Measurements from ENCODE around the gene ZNF135. TPM values are rescaled to one million over a fixed set of nuclear protein-coding genes. Genes with fewer than 3 reads are reported as not detected.

ZNF135 gene
- total RNA-seq = 3.8 TPM
- long read RNA-seq, partial matches to known transcripts = 2 of 7 reads
- long read RNA-seq, other reads (novel, unspliced or antisense) = 4 of 7 reads

DNA sequence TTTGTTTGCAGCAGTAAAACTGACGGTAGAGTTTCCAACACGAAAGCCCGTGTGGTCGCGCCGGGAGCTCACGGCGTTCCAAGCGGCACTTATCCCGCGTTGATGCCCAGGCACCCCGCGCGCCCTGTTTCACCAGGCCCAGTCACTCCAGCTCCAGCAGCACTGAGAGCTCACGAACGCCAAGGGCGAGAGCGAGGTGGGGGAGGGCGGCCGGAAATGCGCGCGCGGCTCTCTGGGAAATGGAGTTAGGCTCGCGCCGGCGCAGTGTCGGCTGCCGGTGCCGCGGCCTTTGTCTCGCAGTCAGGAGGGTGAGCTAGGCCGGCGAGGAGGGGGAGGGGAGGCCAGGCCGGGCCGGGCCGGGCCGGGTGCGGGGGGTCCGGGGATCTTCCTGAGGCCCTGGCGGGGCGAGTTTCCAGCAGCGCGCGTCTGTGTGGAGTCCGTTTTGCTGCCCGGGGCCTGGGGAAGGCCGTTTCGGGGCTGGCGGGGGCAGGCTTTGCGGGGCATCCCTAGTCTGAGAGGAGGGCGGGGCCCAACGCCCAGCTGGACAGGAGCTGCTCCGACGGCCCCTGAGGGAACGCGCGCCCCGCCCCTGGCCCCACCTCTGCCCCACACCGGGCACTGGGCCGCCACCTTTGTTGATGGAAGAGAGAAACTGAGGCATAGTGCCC lies at the start of gene ZNF135:
Gene ZNF135, plus strand, starts transcription at position 280 of the 668 bp plus-strand sequence. CDS start 721 bp downstream, outside the sequence.
- DNase-seq = peak; percentile 93
- intact Hi-C loops (cut with micrococcal nuclease) = no loop called here
- Histone ChIP-seq H3K4me1 (peaks cover 24% of the 10 kb centered on the region), H3K27me3 (ENCODE audit: low read depth) (no peaks in the 10 kb centered on the region), H3K36me3 (peaks cover 17% of the 10 kb centered on the region), H3K9me3 (replicated peaks) (peaks cover 36% of the 10 kb centered on the region), H3K27ac (replicated peaks) (peak within 1 kb of the TSS; percentile 99), H3K4me3 (peak within 1 kb of the TSS; percentile 86)
- TF ChIP-seq, protein P1, sequence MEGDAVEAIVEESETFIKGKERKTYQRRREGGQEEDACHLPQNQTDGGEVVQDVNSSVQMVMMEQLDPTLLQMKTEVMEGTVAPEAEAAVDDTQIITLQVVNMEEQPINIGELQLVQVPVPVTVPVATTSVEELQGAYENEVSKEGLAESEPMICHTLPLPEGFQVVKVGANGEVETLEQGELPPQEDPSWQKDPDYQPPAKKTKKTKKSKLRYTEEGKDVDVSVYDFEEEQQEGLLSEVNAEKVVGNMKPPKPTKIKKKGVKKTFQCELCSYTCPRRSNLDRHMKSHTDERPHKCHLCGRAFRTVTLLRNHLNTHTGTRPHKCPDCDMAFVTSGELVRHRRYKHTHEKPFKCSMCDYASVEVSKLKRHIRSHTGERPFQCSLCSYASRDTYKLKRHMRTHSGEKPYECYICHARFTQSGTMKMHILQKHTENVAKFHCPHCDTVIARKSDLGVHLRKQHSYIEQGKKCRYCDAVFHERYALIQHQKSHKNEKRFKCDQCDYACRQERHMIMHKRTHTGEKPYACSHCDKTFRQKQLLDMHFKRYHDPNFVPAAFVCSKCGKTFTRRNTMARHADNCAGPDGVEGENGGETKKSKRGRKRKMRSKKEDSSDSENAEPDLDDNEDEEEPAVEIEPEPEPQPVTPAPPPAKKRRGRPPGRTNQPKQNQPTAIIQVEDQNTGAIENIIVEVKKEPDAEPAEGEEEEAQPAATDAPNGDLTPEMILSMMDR (IDR thresholded peaks at IDR 0.05; ENCODE audit: borderline replicate concordance) = no peak

DNA sequence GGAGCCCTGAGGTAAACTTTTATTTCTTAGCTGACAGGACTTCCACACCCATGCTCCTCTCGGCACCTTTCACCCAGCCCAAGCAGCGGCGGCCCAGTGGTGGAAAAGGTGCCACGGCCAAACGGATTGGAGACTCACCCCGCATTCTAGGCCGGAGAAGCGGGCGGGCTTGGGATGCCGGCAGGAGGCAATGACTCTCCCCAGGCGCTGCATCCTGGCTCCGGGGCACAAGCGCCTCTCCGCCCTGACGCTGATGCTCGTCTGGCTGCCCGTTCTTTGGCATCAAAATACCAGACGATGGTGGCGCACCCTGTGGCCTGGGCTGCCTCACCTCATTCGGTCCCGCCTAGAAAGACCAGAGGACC lies 49.8 kb upstream of the ZNF135 start:
- Histone ChIP-seq H3K27me3 (ENCODE audit: low read depth) (no peaks in the 10 kb centered on the region), H3K4me3 (peak overlapping the region; percentile 65), H3K36me3 (peaks cover 38% of the 10 kb centered on the region), H3K27ac (replicated peaks) (peak overlapping the region; percentile 84), H3K4me1 (peaks cover 23% of the 10 kb centered on the region), H3K9me3 (replicated peaks) (peaks cover 91% of the 10 kb centered on the region)
- intact Hi-C loops (cut with micrococcal nuclease) = no loop called here
- TF ChIP-seq, protein P1 (IDR thresholded peaks at IDR 0.05; ENCODE audit: borderline replicate concordance) = no peak
- DNase-seq = no peak

DNA sequence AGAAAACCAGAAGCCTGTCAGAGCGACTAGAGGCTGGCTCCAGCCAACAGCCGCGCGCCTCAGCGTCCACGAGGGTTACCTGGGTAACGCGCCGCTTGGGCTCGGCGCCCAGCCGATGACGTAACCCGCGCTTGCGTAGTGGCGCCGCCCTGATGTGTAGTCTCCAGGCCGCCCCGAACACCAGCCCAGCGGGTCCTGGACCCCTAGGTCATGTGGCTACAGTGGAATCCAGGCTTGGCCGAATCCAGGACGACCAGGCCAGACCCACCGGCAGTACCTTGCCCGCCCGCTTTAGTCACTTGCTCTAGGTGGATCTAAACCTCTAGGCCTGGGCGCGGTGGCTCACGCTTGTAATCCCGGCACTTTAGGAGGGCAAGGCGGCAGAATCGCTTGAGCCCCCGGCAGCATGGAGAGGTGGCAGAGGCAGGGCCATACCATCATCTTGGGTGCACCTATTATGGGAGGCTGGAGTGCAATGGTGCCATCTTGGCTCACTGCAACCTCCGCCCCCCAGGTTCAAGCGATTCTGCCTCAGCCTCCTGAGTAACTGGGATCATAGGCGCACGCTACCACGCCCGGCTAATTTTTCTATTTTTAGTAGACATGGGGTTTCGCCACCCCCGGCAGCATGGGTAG lies 49.3 kb upstream of the ZNF135 start:
- Histone ChIP-seq H3K4me3 (peak overlapping the region; percentile 65), H3K9me3 (replicated peaks) (peaks cover 86% of the 10 kb centered on the region)

DNA sequence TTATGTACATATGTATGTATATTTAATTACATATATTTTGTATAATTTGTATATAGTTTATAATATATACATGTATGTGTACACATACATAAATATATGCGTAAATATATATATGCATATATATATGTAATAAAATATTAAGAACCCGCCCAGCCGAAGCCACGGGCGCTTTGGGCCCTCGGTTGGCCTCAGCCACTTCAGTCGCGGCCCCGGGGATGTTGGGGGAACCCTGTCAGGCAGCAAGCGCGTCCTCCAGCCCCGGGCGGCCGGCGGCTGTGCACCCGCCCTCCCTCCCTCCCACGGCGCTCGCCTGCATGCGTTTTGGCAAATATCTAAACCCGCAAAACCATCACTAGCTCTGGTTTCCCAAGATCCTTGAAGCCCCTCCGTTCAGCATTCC lies 48.6 kb upstream of the ZNF135 start:
- H3K9me3 ChIP-seq (replicated peaks) = peaks cover 80% of the 10 kb centered on the region
- peaks cover 14% of the 10 kb centered on the region for H3K4me1 ChIP-seq
- TF ChIP-seq, protein P1 (IDR thresholded peaks at IDR 0.05; ENCODE audit: borderline replicate concordance) = no peak
- no peak overlapping the region for H3K27ac ChIP-seq (replicated peaks)
- intact Hi-C loops (cut with micrococcal nuclease) = no loop called here
- H3K36me3 ChIP-seq = peaks cover 26% of the 10 kb centered on the region
- no peaks in the 10 kb centered on the region for H3K27me3 ChIP-seq (ENCODE audit: low read depth)
- DNase-seq = no peak
- H3K4me3 ChIP-seq = peak overlapping the region; percentile 65

More for the DNA sequence above, 49.3 kb upstream of the ZNF135 start:
- H3K36me3 ChIP-seq = peaks cover 33% of the 10 kb centered on the region
- H3K4me1 ChIP-seq = peaks cover 18% of the 10 kb centered on the region
- TF ChIP-seq, protein P1 (IDR thresholded peaks at IDR 0.05; ENCODE audit: borderline replicate concordance) = no peak
- DNase-seq = peak; percentile 85
- intact Hi-C loops (cut with micrococcal nuclease) = no loop called here
- peak overlapping the region; percentile 84 for H3K27ac ChIP-seq (replicated peaks)
- no peaks in the 10 kb centered on the region for H3K27me3 ChIP-seq (ENCODE audit: low read depth)

DNA sequence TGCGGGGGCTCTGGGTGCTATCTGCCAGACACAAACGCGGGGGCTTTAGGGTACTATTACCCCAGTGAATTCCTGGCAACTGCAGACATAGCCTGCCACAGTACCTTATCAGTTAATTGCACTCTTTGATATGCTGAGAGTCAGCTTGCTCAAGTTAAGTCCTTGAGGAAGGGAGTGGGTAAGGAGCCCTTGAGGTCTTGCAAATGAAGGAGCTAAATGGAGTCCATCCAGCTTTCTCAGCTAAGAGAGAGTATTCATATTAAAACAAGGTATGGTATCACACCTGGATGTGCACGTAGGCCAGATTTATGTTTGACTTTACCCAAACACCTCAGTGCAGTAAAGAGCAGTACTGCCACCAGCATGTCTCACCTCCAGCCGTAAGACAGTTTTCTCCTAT lies 44.9 kb upstream of the ZNF135 start:
- Histone ChIP-seq H3K4me1 (peaks cover 11% of the 10 kb centered on the region), H3K36me3 (no peaks in the 10 kb centered on the region), H3K27me3 (ENCODE audit: low read depth) (peaks cover 3% of the 10 kb centered on the region), H3K27ac (replicated peaks) (no peak overlapping the region), H3K4me3 (no peak overlapping the region), H3K9me3 (replicated peaks) (peaks cover 48% of the 10 kb centered on the region)
- TF ChIP-seq, protein P1 (IDR thresholded peaks at IDR 0.05; ENCODE audit: borderline replicate concordance) = no peak
- intact Hi-C loops (cut with micrococcal nuclease) = no loop called here
- no peak for DNase-seq

Measured in left ventricle myocardium inferior (tissue), 1 donor.